A549 (cell line): Measurements from ENCODE around the gene PPP2R5A.

Experiments
- CTCF ChIP-seq: fragments of >200 bp; sonication (Bioruptor Twin); formaldehyde crosslinking; IDR thresholded peaks from 3 replicates; pipeline ENCODE4 v1.5.1; 2016
- ESRRA ChIP-seq: fragments of 150-350 bp; IDR thresholded peaks from 2 replicates; pipeline ENCODE4 v1.6.1; 2014; ENCODE audit warnings: mild to moderate bottlenecking, low read length, borderline replicate concordance
- RNF2 ChIP-seq: fragments of 200-600 bp; sonication (generic); IDR thresholded peaks from 2 replicates; pipeline ENCODE4 v1.6.1; 2016; ENCODE audit warnings: low read depth, mild to moderate bottlenecking, antibody characterized with exemption, moderate library complexity, borderline replicate concordance
- SMC3 ChIP-seq: fragments of >200 bp; sonication (Bioruptor Twin); formaldehyde crosslinking; IDR thresholded peaks from 3 replicates; pipeline ENCODE4 v1.6.1; 2018; ENCODE audit warnings: inconsistent platforms
- ZFP36 ChIP-seq: fragments of 450-650 bp; IDR thresholded peaks from 2 replicates; pipeline ENCODE4 v1.6.1; 2014; ENCODE audit warnings: borderline replicate concordance; ENCODE audit not compliant: partially characterized antibody

DNA sequence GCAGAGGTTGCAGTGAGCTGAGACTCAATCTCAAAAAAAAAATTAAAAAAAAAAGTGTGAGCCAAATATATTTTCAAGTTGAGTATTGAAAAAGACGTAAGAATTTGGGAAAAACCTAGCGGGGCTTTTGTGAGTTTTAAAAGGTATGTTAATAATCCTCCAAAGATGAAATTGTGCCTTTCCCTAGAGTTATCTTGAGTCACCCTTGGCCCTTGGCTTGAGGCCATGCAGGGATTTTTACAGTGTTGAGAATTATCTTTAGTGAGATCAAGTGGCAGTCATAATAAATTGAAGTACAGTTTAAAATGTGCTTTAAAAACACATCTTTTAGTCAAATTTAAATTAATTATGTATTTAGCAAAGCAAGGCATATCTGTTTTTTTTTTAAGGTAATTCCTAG lies 32.7 kb downstream of the PPP2R5A start:
- TF ChIP-seq ZFP36 (no peak), CTCF (no peak), SMC3 (no peak), RNF2 (no peak), ESRRA (no peak)
